Aorta (tissue), 5 donors: Measurements from ENCODE around the gene CFLAR. TPM values are rescaled to one million over a fixed set of nuclear protein-coding genes. Genes with fewer than 3 reads are reported as not detected.
A peak's percentile ranks its signal among the peaks of the same experiment; 100 is the strongest.

Source experiments
- ATAC-seq: fragments of 200-7000 bp; cut with Tn5 transposase; one replicate; pipeline ENCODE4 v1.9.1; 2022; ENCODE audit warnings: moderate library complexity; ENCODE audit not compliant: low FRiP score
- DNase-seq, 2 donors: peaks; one replicate each; pipeline ENCODE4 v3.0.0-alpha.2; 2020
- H3K27ac ChIP-seq, 2 donors: one replicate each; pipeline ENCODE4 v1.5.1; 2013; ENCODE audit warnings: low read length in 2 of 2, mild to moderate bottlenecking in 2 of 2, moderate library complexity in 2 of 2, control low read depth in 1 of 2, inconsistent platforms in 1 of 2, low read depth in 1 of 2
- H3K27me3 ChIP-seq, 2 donors: one replicate each; pipeline ENCODE4 v1.6.1; 2013; ENCODE audit warnings: control low read depth in 1 of 2, low read length in 1 of 2, mild to moderate bottlenecking in 1 of 2, moderate library complexity in 1 of 2; ENCODE audit not compliant: insufficient read depth in 2 of 2, control insufficient read depth in 1 of 2
- H3K36me3 ChIP-seq, 2 donors: one replicate each; pipeline ENCODE4 v1.6.1; 2013; ENCODE audit warnings: control low read depth in 1 of 2, low read length in 1 of 2, mild to moderate bottlenecking in 1 of 2; ENCODE audit not compliant: insufficient read depth in 2 of 2, control insufficient read depth in 1 of 2
- H3K4me1 ChIP-seq, 2 donors: one replicate each; pipeline ENCODE4 v1.6.1; 2013; ENCODE audit warnings: low read length in 2 of 2, control low read depth in 1 of 2, mild to moderate bottlenecking in 1 of 2, moderate library complexity in 1 of 2; ENCODE audit not compliant: insufficient read depth in 2 of 2, control insufficient read depth in 1 of 2
- H3K4me3 ChIP-seq, 2 donors: one replicate each; pipeline ENCODE4 v1.5.1; 2013; ENCODE audit warnings: low read length in 2 of 2, control low read depth in 1 of 2, mild to moderate bottlenecking in 1 of 2
- H3K9me3 ChIP-seq: one replicate; pipeline ENCODE4 v1.6.1; 2013; ENCODE audit warnings: mild to moderate bottlenecking, low read length; ENCODE audit not compliant: control insufficient read depth
- WGBS, 2 donors: extraction: QIAGEN DNeasy Blood & Tissue Kit; methylation state at CpG; one replicate each; pipeline ENCODE4 v1.1.7; 2013; 5-methylcytosine and 5-hydroxymethylcytosine counted together
- intact Hi-C, 2 donors: fragments of 100-400 bp; cut with DNase I; formaldehyde crosslinking; loops; one replicate each; pipeline versions ENCODE4 v1.14.2 to v1.15.0; 2022
- polyA plus RNA-seq, 2 donors: library from polyadenylated mRNA; stranded (reverse); fragments of 200-250 nt; gene quantifications; one replicate each; pipeline ENCODE4 v1.2.3, GENCODE V29; 2013
- total RNA-seq, 2 donors: library from RNA; stranded (reverse); fragmentation: NEBNext Ultra II Directional; extraction: Animal tissue kit (Norgen Biotek cat#: 25700); gene quantifications; one replicate each; pipeline ENCODE4 v1.2.1, GENCODE V29; 2021
- donor health status: healthy with polysubstance abuse.
- donor health status: Bipolar disorder and iron deficiency.
- donor health status: DM: no; HTN: no; CAD: no.
- donor health status: DM: no; HTN: no; CAD: no.
- donor health status: DM: yes; HTN: yes; CAD: no.

CFLAR gene
- total and polyA plus RNA-seq, 4 donors, result 30.4 to 244 (median 109) TPM

- DNase-seq (no peak), ATAC-seq (no peak)
- intact Hi-C loops, result no loop called here
- no peaks in the 10 kb centered on the region for H3K9me3 ChIP-seq
- no peaks in the 10 kb centered on the region for H3K36me3 ChIP-seq
- H3K4me1 ChIP-seq, result peaks cover 7 to 23% of the 10 kb centered on the region in 2 donors
- H3K27me3 ChIP-seq, result no peaks in the 10 kb centered on the region
- H3K27ac ChIP-seq, result peak overlapping the region in 1 of 2 donors; percentile 74
- H3K4me3 ChIP-seq, result no peak overlapping the region
- 70 to 83% methylated on average over 2 of the region's 2 CpGs for WGBS, 2 donors
These were observed 11.2 kb downstream of the CFLAR start for GRCh38 chr2:201127152-201127511.

- intact Hi-C loops, result no loop called here
- H3K4me1 ChIP-seq, result peaks cover 7 to 26% of the 10 kb centered on the region in 2 donors
- ATAC-seq (peak; percentile 76), DNase-seq (peak in 1 of 2 donors; percentile 60)
- WGBS, 2 donors, result 4 to 7% methylated on average over 5 of the region's 5 CpGs
- no peak overlapping the region for H3K4me3 ChIP-seq
- no peaks in the 10 kb centered on the region for H3K9me3 ChIP-seq
- H3K36me3 ChIP-seq, result no peaks in the 10 kb centered on the region
- H3K27ac ChIP-seq, result no peak overlapping the region
- H3K27me3 ChIP-seq, result no peaks in the 10 kb centered on the region
These were observed 11.6 kb downstream of the CFLAR start for GRCh38 chr2:201127570-201127969.

GRCh38 chr2:201128033-201128432, 12.1 kb downstream of the CFLAR start:
- Histone ChIP-seq H3K4me3 (no peak overlapping the region), H3K27me3 (no peaks in the 10 kb centered on the region), H3K9me3 (no peaks in the 10 kb centered on the region), H3K36me3 (no peaks in the 10 kb centered on the region), H3K27ac (no peak overlapping the region), H3K4me1 (peaks cover 7 to 26% of the 10 kb centered on the region in 2 donors)
- ATAC-seq (no peak), DNase-seq (no peak)
- intact Hi-C loops, result no loop called here
- WGBS, 2 donors, result 9 to 26% methylated on average over 1 of the region's 1 CpG

GRCh38 chr2:201128933-201129505, 13.1 kb downstream of the CFLAR start:
- Histone ChIP-seq H3K27me3 (no peaks in the 10 kb centered on the region), H3K36me3 (no peaks in the 10 kb centered on the region), H3K27ac (peak overlapping the region in 1 of 2 donors; percentile 53), H3K4me3 (no peak overlapping the region), H3K4me1 (peaks cover 7 to 26% of the 10 kb centered on the region in 2 donors), H3K9me3 (no peaks in the 10 kb centered on the region)
- 26 to 30% methylated on average over 4 of the region's 4 CpGs for WGBS, 2 donors
- no peak for DNase-seq
- intact Hi-C loops, result no loop called here
- ATAC-seq, result no peak

GRCh38 chr2:201130524-201131186, 14.7 kb downstream of the CFLAR start:
- no peak overlapping the region for H3K4me3 ChIP-seq
- H3K4me1 ChIP-seq, result peaks cover 7 to 16% of the 10 kb centered on the region in 2 donors
- peaks cover 0 to 2% of the 10 kb centered on the region in 2 donors for H3K36me3 ChIP-seq
- H3K27me3 ChIP-seq, result no peaks in the 10 kb centered on the region
- peak overlapping the region in 1 of 2 donors; percentile 17 for H3K27ac ChIP-seq
- no peaks in the 10 kb centered on the region for H3K9me3 ChIP-seq
- ATAC-seq (no peak), DNase-seq (no peak)
- intact Hi-C loops, result no loop called here
- 66 to 69% methylated on average over 3 of the region's 3 CpGs for WGBS, 2 donors

- intact Hi-C loops, result no loop called here
- no peak overlapping the region for H3K27ac ChIP-seq
- WGBS, 2 donors, result 44 to 52% methylated on average over 1 of the region's 1 CpG
- no peak overlapping the region for H3K4me3 ChIP-seq
- ATAC-seq (no peak), DNase-seq (no peak)
- peaks cover 7 to 10% of the 10 kb centered on the region in 2 donors for H3K4me1 ChIP-seq
- no peaks in the 10 kb centered on the region for H3K27me3 ChIP-seq
- no peaks in the 10 kb centered on the region for H3K9me3 ChIP-seq
- peaks cover 8 to 11% of the 10 kb centered on the region in 2 donors for H3K36me3 ChIP-seq
These were observed 16.6 kb downstream of the CFLAR start for GRCh38 chr2:201132518-201132917.

- DNase-seq (no peak), ATAC-seq (no peak)
- Histone ChIP-seq H3K36me3 (peaks cover 8 to 14% of the 10 kb centered on the region in 2 donors), H3K27me3 (no peaks in the 10 kb centered on the region), H3K4me1 (peaks cover 4 to 5% of the 10 kb centered on the region in 2 donors), H3K9me3 (no peaks in the 10 kb centered on the region), H3K4me3 (no peak overlapping the region), H3K27ac (peak overlapping the region in 1 of 2 donors; percentile 16)
- intact Hi-C loops, result no loop called here
- 75 to 76% methylated on average over 4 of the region's 4 CpGs for WGBS, 2 donors
These were observed 19.4 kb downstream of the CFLAR start for GRCh38 chr2:201135386-201135785.

GRCh38 chr2:201136889-201137321, 20.9 kb downstream of the CFLAR start:
- WGBS, 2 donors, result 69 to 70% methylated on average over 3 of the region's 3 CpGs

More at GRCh38 chr2:201136889-201137321, 20.9 kb downstream of the CFLAR start:
- no peak for DNase-seq
- H3K4me1 ChIP-seq, result peaks cover 0 to 5% of the 10 kb centered on the region in 2 donors
- no peak overlapping the region for H3K4me3 ChIP-seq
- peaks cover 8 to 14% of the 10 kb centered on the region in 2 donors for H3K36me3 ChIP-seq
- intact Hi-C loops, result no loop called here
- no peak overlapping the region for H3K27ac ChIP-seq
- no peak for ATAC-seq
- no peaks in the 10 kb centered on the region for H3K9me3 ChIP-seq
- H3K27me3 ChIP-seq, result no peaks in the 10 kb centered on the region
